Pancreas (tissue), 10 donors: ENCODE measurements around the gene FGF12. TPM values are rescaled to one million over a fixed set of nuclear protein-coding genes. Genes with fewer than 3 reads are reported as not detected.
A peak's percentile ranks its signal among the peaks of the same experiment; 100 is the strongest.

ENCODE experiments used
- ATAC-seq, 4 donors: fragments of 200-7000 bp; cut with Tn5 transposase; one replicate each; pipeline versions ENCODE4 v1.8.0 to v1.9.1; 2020; ENCODE audit warnings: mild to moderate bottlenecking in 4 of 4, moderate library complexity in 4 of 4
- DNase-seq, 6 donors: peaks; one replicate each; pipeline ENCODE4 v3.0.0-alpha.2; 2020
- FAIRE-seq: peaks from 2 replicates; lab custom pipeline; 2012; peaks lifted over from hg19 to GRCh38; lab: Jason Lieb, UNC
- H3K27ac ChIP-seq, 4 donors: fragments of 200-600 bp; sonication (generic); 1 replicate in 3 of 4; 2 replicates in 1 of 4; pipeline versions ENCODE4 v1.5.0 to v1.8.0; 2020
- H3K27me3 ChIP-seq, 4 donors: fragments of 200-600 bp; one replicate each; pipeline ENCODE4 v1.8.0; 2021
- H3K36me3 ChIP-seq, 3 donors: fragments of 200-600 bp; sonication (generic) in 1 of 3; one replicate each; pipeline versions ENCODE4 v1.5.0 to v1.8.0; 2020 to 2021
- H3K4me1 ChIP-seq, 3 donors: fragments of 200-600 bp; one replicate each; pipeline ENCODE4 v1.8.0; 2021
- H3K4me3 ChIP-seq, 4 donors: fragments of 200-600 bp; sonication (generic) in 2 of 4; one replicate each; pipeline versions ENCODE4 v1.5.0 to v1.8.0; 2020 to 2021
- H3K9me3 ChIP-seq, 4 donors: fragments of 200-600 bp; one replicate each; pipeline ENCODE4 v1.8.0; 2021
- CTCF ChIP-seq, 4 donors: fragments of 200-600 bp; sonication (generic) in 3 of 4; IDR thresholded peaks; one replicate each; pipeline versions ENCODE4 v1.5.0 to v1.8.0; 2021; ENCODE audit warnings: antibody characterized with exemption in 4 of 4
- WGBS, 2 donors: extraction: QIAGEN DNeasy Blood & Tissue Kit; methylation state at CpG; one replicate each; pipeline ENCODE4 v1.1.7; 2013; 5-methylcytosine and 5-hydroxymethylcytosine counted together
- intact Hi-C, 3 donors: fragments of 100-400 bp; cut with DNase I; formaldehyde crosslinking; loops; one replicate each; pipeline versions ENCODE4 v1.11.1 to v1.14.2; 2022
- polyA plus RNA-seq, 2 donors: library from polyadenylated mRNA; stranded (reverse); fragments of 200-250 nt; gene quantifications; one replicate each; pipeline ENCODE4 v1.2.3, GENCODE V29; 2013
- total RNA-seq, 6 donors: library from RNA; stranded (reverse); fragmentation: NEBNext Ultra II Directional in 4 of 6; extraction: Animal tissue kit (Norgen Biotek cat#: 25700) in 4 of 6; gene quantifications; one replicate each; pipeline versions ENCODE4 v1.2.1 to v1.2.4, GENCODE V29; 2021 to 2023
- donor health status: healthy with polysubstance abuse.
- donor health status: DM: no; HTN: no; CAD: no; lungs with moderate emphysema.
- donor health status: DM: no; HTN: no; CAD: no.
- donor health status: control.
- donor health status: control.
- donor health status: Bipolar disorder and iron deficiency.
- donor health status: DM: yes; HTN: yes; CAD: no.
- donor health status: DM: no; HTN: no; CAD: no.
- donor health status: DM: no; HTN: no; CAD: no.
- donor health status: DM: yes; HTN: yes; CAD: no.

The FGF12 gene
- total and polyA plus RNA-seq, 8 donors, result 3.6 to 8.6 (median 6.4) TPM

GRCh38 chr3:192490720-192491119 lies 236.6 kb downstream of the FGF12 start:
- FAIRE-seq (no peak), ATAC-seq (no peak), DNase-seq (no peak)
- WGBS, 2 donors, result 86 to 88% methylated on average over 4 of the region's 4 CpGs
- no peak overlapping the region for H3K27ac ChIP-seq
- H3K36me3 ChIP-seq, result no peaks in the 10 kb centered on the region
- peaks cover 0 to 5% (median 0%) of the 10 kb centered on the region in 3 donors for H3K4me1 ChIP-seq
- intact Hi-C loops, result no loop called here
- H3K9me3 ChIP-seq, result no peaks in the 10 kb centered on the region
- no peaks in the 10 kb centered on the region for H3K27me3 ChIP-seq
- no peak for TF ChIP-seq CTCF (IDR thresholded peaks at IDR 0.05)
- no peak overlapping the region for H3K4me3 ChIP-seq

- intact Hi-C loops, result no loop called here
These were observed 237.8 kb downstream of the FGF12 start for GRCh38 chr3:192489579-192489978.

GRCh38 chr3:192487033-192487432 lies 240.3 kb downstream of the FGF12 start:
- H3K4me1 ChIP-seq, result peaks cover 0 to 5% (median 0%) of the 10 kb centered on the region in 3 donors
- no peak for TF ChIP-seq CTCF (IDR thresholded peaks at IDR 0.05)
- intact Hi-C loops, result no loop called here
- WGBS, 2 donors, result 65 to 69% methylated on average over 3 of the region's 3 CpGs
- no peak overlapping the region for H3K27ac ChIP-seq
- no peak for DNase-seq
- no peak for FAIRE-seq
- no peaks in the 10 kb centered on the region for H3K9me3 ChIP-seq
- H3K36me3 ChIP-seq, result no peaks in the 10 kb centered on the region
- H3K4me3 ChIP-seq, result no peak overlapping the region
- H3K27me3 ChIP-seq, result no peaks in the 10 kb centered on the region
- peak; percentile 76 to 95 (median 89) for ATAC-seq

More at GRCh38 chr3:192489579-192489978, 237.8 kb downstream of the FGF12 start:
- FAIRE-seq, result no peak
- no peaks in the 10 kb centered on the region for H3K36me3 ChIP-seq
- WGBS, 2 donors, result 71 to 92% methylated on average over 2 of the region's 2 CpGs
- H3K9me3 ChIP-seq, result no peaks in the 10 kb centered on the region
- no peaks in the 10 kb centered on the region for H3K27me3 ChIP-seq
- no peak overlapping the region for H3K4me3 ChIP-seq
- H3K4me1 ChIP-seq, result peaks cover 0 to 5% (median 0%) of the 10 kb centered on the region in 3 donors
- no peak for ATAC-seq
- no peak overlapping the region for H3K27ac ChIP-seq
- no peak for TF ChIP-seq CTCF (IDR thresholded peaks at IDR 0.05)
- no peak for DNase-seq

- 57 to 77% methylated on average over 2 of the region's 2 CpGs for WGBS, 2 donors
- no peaks in the 10 kb centered on the region for H3K36me3 ChIP-seq
- no peaks in the 10 kb centered on the region for H3K9me3 ChIP-seq
- H3K27me3 ChIP-seq, result no peaks in the 10 kb centered on the region
- no peak for FAIRE-seq
- H3K4me1 ChIP-seq, result peaks cover 0 to 5% (median 0%) of the 10 kb centered on the region in 3 donors
- no peak overlapping the region for H3K4me3 ChIP-seq
- intact Hi-C loops, result no loop called here
- no peak for DNase-seq
- no peak for TF ChIP-seq CTCF (IDR thresholded peaks at IDR 0.05)
- H3K27ac ChIP-seq, result no peak overlapping the region
- peak in 2 of 4 donors; percentile 37 to 44 for ATAC-seq
These were observed 244.5 kb downstream of the FGF12 start for GRCh38 chr3:192482809-192483208.

GRCh38 chr3:192482391-192482790 lies 244.9 kb downstream of the FGF12 start:
- no peak overlapping the region for H3K4me3 ChIP-seq
- 75 to 85% methylated on average over 7 of the region's 7 CpGs for WGBS, 2 donors
- no peaks in the 10 kb centered on the region for H3K9me3 ChIP-seq
- no peak for TF ChIP-seq CTCF (IDR thresholded peaks at IDR 0.05)
- H3K4me1 ChIP-seq, result peaks cover 0 to 5% (median 0%) of the 10 kb centered on the region in 3 donors
- no peaks in the 10 kb centered on the region for H3K27me3 ChIP-seq
- DNase-seq (no peak), ATAC-seq (no peak), FAIRE-seq (no peak)
- no peaks in the 10 kb centered on the region for H3K36me3 ChIP-seq
- H3K27ac ChIP-seq, result no peak overlapping the region
- intact Hi-C loops, result no loop called here
